GM12801 (cell line): Measurements from ENCODE around the gene PARP11.

Experiments
- TF ChIP-seq, protein P1 (sequence below): IDR thresholded peaks from one replicate; pipeline ENCODE4 v1.5.1; 2011; ENCODE audit warnings: control low read depth; ENCODE audit not compliant: insufficient read length; ENCODE audit errors: extremely low read depth

The PARP11 gene

DNA sequence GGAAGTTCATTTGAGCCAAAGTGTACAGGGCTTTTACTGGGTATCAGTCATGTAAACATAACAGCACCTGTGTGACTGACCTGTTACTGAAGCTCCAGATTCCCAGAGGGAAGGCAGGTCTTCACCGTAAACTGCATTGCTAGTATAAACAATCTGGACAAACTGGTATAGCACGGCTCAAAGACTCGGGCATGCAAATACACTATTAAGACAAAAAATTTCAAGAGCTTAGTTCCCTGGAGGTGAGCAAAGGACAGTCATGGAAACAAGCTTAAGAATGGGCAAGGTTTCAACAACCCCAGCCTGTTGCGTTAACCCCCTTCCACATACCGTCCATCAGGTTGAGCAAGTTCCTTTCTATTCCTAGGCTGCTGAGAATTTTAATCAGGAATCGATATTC, 9.4 kb downstream of the PARP11 start:
- TF ChIP-seq, protein P1, sequence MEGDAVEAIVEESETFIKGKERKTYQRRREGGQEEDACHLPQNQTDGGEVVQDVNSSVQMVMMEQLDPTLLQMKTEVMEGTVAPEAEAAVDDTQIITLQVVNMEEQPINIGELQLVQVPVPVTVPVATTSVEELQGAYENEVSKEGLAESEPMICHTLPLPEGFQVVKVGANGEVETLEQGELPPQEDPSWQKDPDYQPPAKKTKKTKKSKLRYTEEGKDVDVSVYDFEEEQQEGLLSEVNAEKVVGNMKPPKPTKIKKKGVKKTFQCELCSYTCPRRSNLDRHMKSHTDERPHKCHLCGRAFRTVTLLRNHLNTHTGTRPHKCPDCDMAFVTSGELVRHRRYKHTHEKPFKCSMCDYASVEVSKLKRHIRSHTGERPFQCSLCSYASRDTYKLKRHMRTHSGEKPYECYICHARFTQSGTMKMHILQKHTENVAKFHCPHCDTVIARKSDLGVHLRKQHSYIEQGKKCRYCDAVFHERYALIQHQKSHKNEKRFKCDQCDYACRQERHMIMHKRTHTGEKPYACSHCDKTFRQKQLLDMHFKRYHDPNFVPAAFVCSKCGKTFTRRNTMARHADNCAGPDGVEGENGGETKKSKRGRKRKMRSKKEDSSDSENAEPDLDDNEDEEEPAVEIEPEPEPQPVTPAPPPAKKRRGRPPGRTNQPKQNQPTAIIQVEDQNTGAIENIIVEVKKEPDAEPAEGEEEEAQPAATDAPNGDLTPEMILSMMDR: no peak

DNA sequence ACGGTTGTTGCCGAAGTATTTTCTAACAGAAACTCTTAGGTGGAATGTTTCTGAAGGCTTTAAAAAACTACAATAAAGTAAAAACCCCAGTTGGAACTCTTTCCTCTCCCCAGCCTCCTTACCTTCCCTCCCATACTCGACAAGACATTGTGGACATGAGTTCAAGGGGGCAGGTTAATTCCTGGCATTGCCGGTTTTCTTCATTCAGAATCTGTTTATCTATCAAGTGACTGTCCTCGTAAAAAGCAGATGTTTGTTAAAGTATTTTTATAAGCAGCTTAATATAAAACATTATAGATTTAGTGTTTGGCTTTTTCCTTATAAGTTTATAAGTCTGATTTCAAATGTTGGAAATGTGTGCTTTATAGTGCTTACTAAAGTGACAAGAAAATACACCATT, 30.7 kb downstream of the PARP11 start:
- TF ChIP-seq, protein P1: no peak

DNA sequence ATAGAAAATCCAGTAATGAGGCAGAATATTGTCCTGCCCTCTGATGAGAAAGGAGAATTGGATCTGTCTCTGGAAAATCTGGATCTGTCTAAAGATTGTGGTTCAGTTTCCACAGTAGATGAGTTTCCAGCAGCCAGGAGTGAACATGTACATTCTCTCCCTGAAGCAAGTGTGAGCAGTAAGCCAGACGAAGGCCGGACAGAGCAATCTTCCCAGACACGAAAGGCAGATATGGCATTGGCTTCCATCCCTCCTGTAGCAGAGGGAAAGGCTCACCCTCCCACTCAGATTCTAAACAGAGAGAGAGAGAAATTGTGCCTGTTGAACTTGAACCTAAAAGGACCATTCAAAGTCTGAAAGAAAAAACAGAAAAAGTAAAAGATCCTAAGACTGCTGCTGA, 31.4 kb downstream of the PARP11 start:
- TF ChIP-seq, protein P1: no peak

DNA sequence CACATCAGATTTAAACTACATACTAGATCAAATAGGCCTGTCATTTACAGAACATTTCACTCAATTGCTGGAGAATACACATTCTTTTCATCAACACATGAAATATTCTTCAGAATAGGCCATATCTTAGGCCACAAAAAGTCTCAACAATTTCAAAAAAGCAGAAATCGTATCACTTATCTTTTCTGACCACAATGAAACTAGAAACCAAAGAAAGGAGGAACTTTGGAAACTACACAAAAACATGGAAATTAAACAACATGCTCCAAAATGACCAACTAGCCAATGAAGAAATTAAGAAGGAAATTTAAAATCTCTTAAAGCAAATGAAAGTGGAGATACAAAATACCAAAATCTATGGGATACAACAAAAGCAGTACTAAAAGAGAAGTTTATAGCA, 35.1 kb downstream of the PARP11 start:
- TF ChIP-seq, protein P1: no peak

DNA sequence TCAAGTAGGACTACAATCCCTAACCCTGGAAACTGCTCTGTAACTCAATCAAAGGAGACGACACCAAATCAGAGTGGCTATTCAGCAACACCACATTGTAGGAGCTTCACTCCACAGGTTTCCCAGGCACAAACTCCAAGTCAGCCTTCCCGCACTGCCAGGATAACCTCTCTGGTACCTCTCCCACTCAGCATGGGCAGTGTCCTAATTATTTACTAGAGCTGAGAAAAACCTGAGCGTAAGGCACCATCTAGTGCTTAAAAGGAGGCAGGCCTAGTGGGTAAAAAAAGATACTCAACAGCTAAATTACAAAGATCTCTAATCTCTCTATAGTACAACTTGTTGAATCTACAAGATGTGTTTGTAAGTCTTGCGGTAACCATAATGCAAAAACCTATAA, 36.1 kb downstream of the PARP11 start:
- TF ChIP-seq, protein P1: no peak

DNA sequence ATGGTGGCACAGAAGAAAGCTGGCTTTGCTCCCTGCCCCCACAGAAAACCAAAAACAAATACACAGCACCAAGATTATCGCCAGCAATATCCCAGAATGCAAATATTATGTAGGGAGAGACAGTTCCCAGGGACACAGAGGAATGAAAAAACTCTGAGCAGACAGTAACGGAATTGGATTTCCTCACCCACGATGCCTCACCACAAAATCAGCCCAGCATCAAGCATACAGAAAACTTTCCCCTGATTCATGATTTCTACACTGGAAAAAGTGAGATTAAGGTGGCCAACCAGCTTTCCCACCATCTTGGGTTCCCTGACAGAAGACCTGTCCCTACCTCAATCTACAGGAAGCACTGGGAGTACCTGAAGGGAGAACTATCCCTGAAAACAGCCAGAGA, 36.6 kb downstream of the PARP11 start:
- TF ChIP-seq, protein P1: no peak

DNA sequence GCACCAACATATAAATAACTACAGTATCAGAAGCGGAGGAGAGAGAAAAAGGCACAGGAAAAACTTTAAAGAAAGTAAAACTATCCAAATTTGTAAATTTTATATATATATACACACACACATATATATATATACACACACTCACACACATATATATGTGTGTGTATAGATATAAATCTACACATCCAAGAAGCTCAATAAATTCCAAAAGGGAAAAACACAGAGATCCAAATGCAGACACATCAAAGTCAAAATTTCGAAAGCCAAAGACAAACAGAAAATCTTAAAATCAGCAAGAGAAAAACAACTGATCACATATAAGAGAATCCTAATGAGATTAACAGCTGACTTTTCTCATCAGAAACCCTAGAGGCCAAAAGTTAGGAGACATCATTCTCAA, 37.3 kb downstream of the PARP11 start:
- TF ChIP-seq, protein P1: no peak

DNA sequence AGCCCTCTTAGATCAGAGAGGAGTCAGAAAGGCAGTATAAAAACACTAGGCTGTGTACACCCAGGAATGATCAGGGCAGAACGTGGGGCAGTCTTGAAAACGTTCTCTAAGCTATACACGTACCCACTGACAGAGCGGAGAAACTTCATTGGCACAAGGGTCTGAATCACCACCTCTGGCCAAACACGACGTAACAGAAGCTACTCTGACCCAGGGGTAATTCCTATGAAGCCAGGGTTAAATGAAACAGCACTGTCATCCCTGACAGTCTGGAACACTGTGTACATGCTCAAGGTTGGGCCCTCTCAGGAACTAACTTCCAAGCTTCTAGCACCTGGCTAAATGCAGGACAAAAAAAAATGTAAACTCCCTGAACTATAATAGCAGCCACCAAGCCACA, 38.4 kb downstream of the PARP11 start:
- TF ChIP-seq, protein P1: no peak
